RWPE1 (cell line): ENCODE measurements around the gene CNTNAP2.

Experiments used
- CTCF ChIA-PET: fragments of 350-600 bp; sonication (Branson Sonifier 250); formaldehyde crosslinking; extraction: SDS; loops from one replicate; lab custom pipeline; 2021; lab: Yijun Ruan, JAX
- POLR2A ChIA-PET: fragments of 400-600 bp; formaldehyde crosslinking; extraction: SDS; loops from one replicate; lab custom pipeline; 2020; ENCODE audit warnings: antibody characterized with exemption; ENCODE audit not compliant: low non-redundant PET; lab: Yijun Ruan, JAX
- DNase-seq: peaks from one replicate; pipeline ENCODE4 v3.0.0; 2012; ENCODE audit warnings: low spot score
- H3K27ac ChIP-seq: fragments of 450-650 bp; 2 replicates; pipeline ENCODE4 v1.5.1; 2017
- CTCF ChIP-seq: fragments of 450-650 bp; conservative IDR thresholded peaks from 2 replicates; pipeline ENCODE4 v1.5.1; 2017; ENCODE audit warnings: low read depth, mild to moderate bottlenecking

The CNTNAP2 gene

GRCh38 chr7:147146169-147146568 lies 1029.6 kb downstream of the CNTNAP2 start:
- CTCF ChIA-PET = no interaction called here
- POLR2A ChIA-PET = no interaction called here
- DNase-seq = no peak
- TF ChIP-seq CTCF = no peak
- no peak overlapping the region for H3K27ac ChIP-seq

GRCh38 chr7:147151661-147152060 lies 1035.1 kb downstream of the CNTNAP2 start:
- POLR2A ChIA-PET = no interaction called here
- DNase-seq = no peak
- CTCF ChIA-PET = no interaction called here
- no peak for TF ChIP-seq CTCF
- H3K27ac ChIP-seq = no peak overlapping the region

- no peak for TF ChIP-seq CTCF
- CTCF ChIA-PET = no interaction called here
- no peak overlapping the region for H3K27ac ChIP-seq
- no peak for DNase-seq
- POLR2A ChIA-PET = no interaction called here
Measured at GRCh38 chr7:147153571-147153970, 1037.0 kb downstream of the CNTNAP2 start.

GRCh38 chr7:147161405-147161804 lies 1044.8 kb downstream of the CNTNAP2 start:
- POLR2A ChIA-PET = no interaction called here

GRCh38 chr7:147170341-147171012 lies 1053.9 kb downstream of the CNTNAP2 start:
- TF ChIP-seq CTCF = no peak
- POLR2A ChIA-PET = no interaction called here

More at GRCh38 chr7:147161405-147161804, 1044.8 kb downstream of the CNTNAP2 start:
- no peak overlapping the region for H3K27ac ChIP-seq
- CTCF ChIA-PET = no interaction called here
- TF ChIP-seq CTCF = no peak
- DNase-seq = no peak

GRCh38 chr7:147171013-147171391 lies 1054.4 kb downstream of the CNTNAP2 start:
- CTCF ChIA-PET = interaction anchor here (0.7 kb wide), 1 partner anchor 19 kb away, joined by 4 read pairs; no protein-coding TSS in a partner anchor
- H3K27ac ChIP-seq = no peak overlapping the region
- TF ChIP-seq CTCF = no peak
- POLR2A ChIA-PET = no interaction called here
- DNase-seq = no peak

More at GRCh38 chr7:147170341-147171012, 1053.9 kb downstream of the CNTNAP2 start:
- H3K27ac ChIP-seq = no peak overlapping the region
- CTCF ChIA-PET = no interaction called here
- DNase-seq = no peak
